ENCODE data around the gene TGM2. TPM values are rescaled to one million over a fixed set of nuclear protein-coding genes. Genes with fewer than 3 reads are reported as not detected.

Gene TGM2
- polyA plus RNA-seq, 4 donors = 35.8 to 38.1 (median 36.4) TPM

- DNase-seq (ENCODE audit: low read depth in 4 of 4, low spot score in 2 of 4) = no peak
Observed at GRCh38 chr20:38134427-38135270, 30.4 kb downstream of the TGM2 start.

- no peak for DNase-seq (ENCODE audit: low read depth in 4 of 4, low spot score in 2 of 4)
Observed at GRCh38 chr20:38133680-38134426, 31.2 kb downstream of the TGM2 start.

DNA sequence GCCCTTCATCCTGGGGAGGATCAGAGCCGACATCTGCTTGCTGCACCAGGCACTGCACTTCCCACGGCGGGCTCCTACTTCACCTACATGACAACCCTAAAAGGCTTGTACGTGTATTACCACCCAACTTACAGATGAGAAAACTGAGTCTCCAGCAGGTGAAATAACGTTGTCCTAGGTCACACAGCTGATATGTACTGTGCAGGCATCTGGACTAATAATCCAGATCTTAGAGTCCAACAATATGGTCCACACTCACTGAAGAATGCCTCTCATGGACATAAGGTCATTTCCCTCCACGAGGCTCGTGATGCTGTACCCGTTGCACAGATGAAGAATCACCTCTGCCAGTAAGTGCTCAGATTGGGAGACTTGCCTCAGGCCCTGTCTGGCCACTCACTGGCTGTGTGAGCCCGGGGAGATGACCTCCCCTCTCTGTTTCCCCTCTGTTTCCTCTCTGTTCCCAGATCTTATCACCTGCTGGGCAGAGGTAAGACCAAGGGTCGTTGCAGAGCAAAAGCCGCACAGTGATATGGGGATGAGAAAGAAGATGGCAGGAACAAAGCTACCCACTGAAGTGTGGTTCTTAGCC lies 32.1 kb downstream of the TGM2 start:
- DNase-seq (ENCODE audit: low read depth in 4 of 4, low spot score in 2 of 4) = no peak

GRCh38 chr20:38132156-38132909 lies 32.7 kb downstream of the TGM2 start:
- DNase-seq (ENCODE audit: low read depth in 4 of 4, low spot score in 2 of 4) = no peak

GRCh38 chr20:38131588-38132121 lies 33.4 kb downstream of the TGM2 start:
- DNase-seq (ENCODE audit: low read depth in 4 of 4, low spot score in 2 of 4) = no peak

DNA sequence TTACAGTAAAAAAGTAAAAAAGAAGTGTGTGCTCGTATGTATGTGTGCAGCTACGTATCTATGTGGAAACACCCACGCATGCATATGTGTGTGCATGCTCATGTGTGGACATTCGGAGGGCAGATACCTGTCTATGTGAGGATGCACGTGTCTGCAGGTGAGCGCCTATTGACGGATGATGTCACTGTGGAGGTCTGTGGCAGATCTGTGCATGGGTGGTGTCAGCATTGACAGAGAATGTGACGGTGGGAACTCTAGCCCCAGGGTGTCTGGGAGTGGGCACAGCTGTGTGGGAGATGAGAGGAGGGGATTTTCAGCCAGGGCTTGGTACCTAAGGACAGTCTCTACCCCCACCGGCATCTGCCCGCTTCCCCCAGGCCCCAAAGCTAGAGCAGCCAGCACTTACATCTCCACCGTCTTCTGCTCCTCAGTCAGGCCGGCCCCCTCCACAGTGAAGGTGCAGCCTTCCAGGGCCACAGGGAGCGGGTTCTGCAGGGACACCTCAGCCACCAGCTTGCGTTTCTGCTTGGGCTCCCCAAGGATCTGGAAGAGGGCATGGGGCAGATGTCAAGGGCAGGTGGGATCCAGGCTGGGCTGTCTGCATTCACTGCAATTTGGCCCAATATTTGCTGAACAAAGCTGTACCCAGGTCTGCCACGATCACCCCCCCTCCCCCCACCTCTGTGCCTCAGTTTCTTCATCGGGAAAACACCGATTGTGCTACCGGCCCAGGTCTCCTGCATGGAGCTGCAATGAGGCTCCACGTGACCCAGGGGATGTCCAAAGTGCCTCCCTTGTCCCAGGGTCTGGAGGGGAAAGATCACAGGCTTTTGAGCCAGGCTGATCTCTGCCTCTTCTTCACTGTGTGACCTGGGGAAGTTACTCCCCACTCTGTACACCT lies 34.1 kb downstream of the TGM2 start:
- DNase-seq (ENCODE audit: low read depth in 4 of 4, low spot score in 2 of 4) = no peak

GRCh38 chr20:38129893-38130609 lies 35.0 kb downstream of the TGM2 start:
- DNase-seq (ENCODE audit: low read depth in 4 of 4, low spot score in 2 of 4) = no peak

DNA sequence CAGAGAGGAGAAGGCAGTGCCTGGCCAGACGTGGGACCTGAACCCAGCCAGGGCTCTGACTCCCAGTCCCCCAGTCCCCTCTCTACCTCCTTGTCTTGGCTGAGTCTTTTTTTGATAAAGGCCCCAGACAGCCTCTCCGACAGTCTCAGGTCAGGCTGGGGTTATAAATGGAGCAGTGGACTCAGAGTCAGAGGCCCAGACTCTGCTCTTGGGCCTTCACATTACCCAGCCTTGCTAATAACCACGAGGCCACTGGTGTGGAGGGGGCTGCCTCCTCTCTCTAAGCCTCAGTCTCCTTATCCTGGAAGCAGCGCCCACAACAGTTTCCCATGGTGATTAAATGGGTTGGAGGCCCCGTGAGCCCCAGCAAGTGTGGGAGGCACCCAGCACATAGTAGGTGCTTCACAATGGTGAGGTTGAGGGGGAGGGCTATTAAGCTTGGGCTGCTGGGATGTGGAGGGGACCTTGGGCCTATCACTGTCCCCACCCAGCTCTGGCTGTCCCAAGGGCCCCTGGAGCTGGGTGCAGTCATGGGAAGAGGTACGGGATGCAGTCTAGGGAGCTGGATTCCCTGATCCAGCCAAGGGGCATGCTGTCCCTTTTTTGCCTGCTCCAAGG lies 35.7 kb downstream of the TGM2 start:
- DNase-seq (ENCODE audit: low read depth in 4 of 4, low spot score in 2 of 4) = no peak

- no peak for DNase-seq (ENCODE audit: low read depth in 4 of 4, low spot score in 2 of 4)
Observed at GRCh38 chr20:38128691-38129090, 36.4 kb downstream of the TGM2 start.

DNA sequence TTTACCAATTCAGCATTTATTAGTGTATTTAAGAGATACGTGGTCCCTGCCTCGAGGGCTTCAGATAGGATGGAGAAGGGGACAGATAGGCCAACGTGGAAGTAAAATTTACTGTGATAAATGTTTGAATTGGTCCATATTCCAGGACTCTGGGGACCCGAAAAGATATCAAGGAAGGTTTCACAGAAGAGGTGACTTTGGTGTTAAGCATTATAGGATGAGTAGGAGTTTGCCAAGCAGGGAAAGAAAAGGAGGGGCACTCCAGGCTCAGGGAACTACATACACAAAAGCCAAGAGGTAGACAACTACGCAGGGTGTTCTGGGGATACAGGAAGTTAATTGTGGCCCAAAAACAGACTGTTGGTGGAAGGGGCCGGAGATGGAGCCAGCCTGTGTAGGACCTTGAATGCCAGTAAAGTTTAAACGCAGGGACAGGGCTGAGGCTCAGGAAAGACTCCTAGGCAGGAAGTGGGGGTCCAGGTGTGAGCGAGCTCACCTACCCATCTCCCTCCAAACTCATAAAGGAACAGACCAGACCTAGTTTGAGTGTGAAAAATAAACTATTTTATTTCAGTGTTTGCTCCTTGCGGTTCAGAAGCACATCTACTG lies 37.0 kb downstream of the TGM2 start:
- no peak for DNase-seq (ENCODE audit: low read depth in 4 of 4, low spot score in 2 of 4)

DNA sequence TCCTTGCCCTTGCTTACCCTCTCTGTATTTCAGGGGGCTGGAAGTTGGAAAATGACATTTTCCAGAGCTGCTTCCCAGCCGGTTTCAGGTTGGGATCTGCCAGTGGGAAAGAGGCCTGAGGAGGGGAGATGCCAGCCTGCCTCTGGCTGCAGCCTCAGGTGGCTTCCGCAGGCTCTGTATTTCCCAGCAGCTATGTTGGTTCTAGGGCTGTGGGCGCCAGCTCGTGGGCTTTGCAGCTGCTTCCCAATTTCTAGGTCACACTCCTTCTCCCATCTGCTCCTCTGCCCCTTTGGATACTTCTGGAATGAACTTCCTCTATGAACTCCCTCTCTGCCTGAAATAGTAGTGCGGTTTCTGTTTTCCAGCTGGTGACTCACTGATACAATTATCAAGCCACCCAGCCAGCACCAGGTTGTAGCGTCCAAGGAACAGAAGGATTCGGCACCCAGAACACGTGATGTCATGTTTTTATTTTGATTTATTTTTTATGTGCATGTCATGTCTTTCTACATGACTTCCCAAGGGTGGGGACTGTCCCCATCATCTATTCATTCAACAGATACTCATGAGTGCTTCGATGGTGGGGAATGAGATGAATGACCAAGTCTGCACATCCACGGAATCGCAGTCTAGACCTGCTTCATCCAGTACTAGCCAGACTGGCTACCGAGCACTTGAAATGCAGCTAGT lies 38.0 kb downstream of the TGM2 start:
- DNase-seq (ENCODE audit: low read depth in 4 of 4, low spot score in 2 of 4) = no peak

DNA sequence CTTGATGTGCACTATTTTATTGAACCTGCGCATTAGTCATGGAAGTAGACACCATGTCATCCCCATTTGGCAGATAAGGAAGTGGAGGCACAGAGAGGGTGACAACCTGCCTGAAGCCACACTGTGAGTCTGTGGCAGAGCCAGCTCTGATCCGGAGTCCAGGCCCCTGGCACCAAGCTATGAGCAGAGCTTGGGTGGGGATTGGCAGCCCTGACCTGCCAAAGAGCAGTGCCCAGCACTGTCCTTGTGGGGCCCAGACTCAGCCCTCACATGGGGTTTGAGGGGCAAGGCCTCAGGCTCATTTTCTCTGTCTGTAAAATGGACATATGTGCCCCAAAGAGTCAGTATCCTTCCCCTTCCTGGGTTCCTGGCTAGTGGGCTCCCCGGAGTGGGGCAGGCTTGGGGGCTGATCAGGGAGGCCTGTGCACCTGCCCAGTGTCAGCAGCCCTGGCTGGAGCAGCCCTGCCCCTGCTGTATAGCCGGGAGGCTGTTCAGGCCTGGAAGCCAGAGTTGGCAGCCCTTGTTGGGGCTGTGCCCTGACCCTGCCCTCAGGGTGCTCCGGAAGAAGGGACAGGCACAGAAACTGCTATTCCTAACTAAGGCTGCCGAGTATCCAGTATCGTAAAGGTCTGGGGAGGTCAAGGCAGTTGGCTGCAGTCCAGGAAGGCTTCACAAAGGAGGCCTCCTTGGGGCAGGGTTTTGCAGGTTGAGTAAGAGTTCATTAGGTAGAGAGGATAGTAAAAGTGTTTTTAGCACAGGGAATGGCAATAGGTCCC lies 38.7 kb downstream of the TGM2 start:
- DNase-seq (ENCODE audit: low read depth in 4 of 4, low spot score in 2 of 4) = no peak

DNA sequence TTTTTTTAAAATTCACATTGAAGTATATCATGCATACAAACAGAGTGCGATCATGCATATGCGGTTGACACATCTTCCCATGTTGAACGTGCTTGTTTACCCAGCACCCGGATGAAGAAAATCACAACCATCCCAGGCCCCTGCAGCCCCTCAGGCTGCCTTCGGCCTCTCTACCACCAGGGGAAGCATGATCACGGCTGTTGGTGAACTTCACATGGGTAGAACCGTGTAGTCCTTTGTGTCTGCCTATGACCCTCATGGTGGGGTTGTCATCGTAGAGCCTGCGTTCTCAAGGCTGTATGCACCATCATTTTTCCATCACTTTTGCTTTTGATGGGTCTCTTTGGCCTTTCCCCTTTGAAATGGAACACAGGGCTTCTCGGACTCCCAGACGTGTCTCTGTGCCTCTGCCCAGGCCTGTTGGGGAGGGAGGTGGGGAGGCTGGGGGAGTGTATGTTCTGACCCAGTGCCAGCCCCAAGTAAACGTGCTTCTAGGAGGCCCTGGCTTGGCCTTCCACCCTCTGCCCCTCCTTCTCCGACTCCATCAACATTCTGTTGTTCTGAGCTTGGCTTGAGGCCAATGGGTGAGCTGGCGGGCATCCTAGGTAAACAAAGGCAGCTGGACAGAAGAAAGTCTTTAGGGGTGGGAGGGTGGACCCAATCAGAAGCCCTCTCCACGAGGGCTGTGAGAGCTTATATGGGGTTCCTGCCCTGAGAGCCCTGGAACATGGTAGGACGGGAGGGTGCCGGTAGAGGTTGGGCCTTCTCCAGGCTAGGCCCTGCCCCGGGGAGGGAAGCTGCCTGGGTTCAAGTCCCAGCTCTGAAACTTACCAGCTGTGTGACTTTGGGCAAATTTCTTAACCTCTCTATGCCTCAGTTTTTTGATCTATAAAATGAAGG lies 39.7 kb downstream of the TGM2 start:
- peak in 3 of 4 donors; percentile 68 to 75 (median 71) for DNase-seq (ENCODE audit: low read depth in 4 of 4, low spot score in 2 of 4)

DNA sequence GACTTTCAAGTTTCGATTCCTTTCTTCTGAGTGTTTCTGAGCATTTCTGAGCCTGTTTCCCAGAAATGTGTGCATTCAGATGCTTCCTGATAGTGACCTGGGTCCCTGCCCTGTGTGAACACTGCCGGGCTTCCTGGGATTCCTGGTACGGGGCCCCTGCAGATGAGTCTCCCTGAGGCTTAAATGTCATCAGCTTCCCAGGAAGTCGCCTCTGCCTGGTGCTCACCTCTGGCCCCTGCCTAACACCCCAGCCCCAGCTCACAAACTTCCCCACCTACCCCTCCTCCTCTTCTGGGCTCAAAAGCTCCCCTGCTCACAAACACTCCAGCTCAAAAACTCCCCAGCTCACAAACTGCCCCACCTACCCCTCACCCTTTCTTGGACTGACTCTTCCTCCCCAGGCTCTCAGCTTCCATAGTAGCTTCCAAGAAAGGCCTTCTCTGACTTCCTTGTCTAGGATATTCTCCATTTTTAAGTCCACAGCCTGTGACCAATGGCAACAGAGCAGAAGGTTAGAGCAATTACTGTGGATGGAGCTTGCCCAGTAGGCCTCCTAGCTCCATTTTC lies 42.0 kb downstream of the TGM2 start:
- no peak for DNase-seq (ENCODE audit: low read depth in 4 of 4, low spot score in 2 of 4)

GRCh38 chr20:38121741-38122140 lies 43.3 kb downstream of the TGM2 start:
- DNase-seq (ENCODE audit: low read depth in 4 of 4, low spot score in 2 of 4) = no peak

Data from left renal cortex interstitium (tissue), 4 donors.